ENCODE results near the gene PLEKHG4. TPM values are rescaled to one million over a fixed set of nuclear protein-coding genes. Genes with fewer than 3 reads are reported as not detected.

Gene PLEKHG4
- total RNA-seq, 1 experiment from 2014 or later = 5.9 TPM

GRCh38 chr16:67268136-67268579 lies 11.2 kb upstream of the PLEKHG4 start:
- H3K4me1 Mint-ChIP-seq = no peaks in the 10 kb centered on the region
- H3K9me3 Mint-ChIP-seq = no peaks in the 10 kb centered on the region
- H3K27ac Mint-ChIP-seq = no peak overlapping the region
- ATAC-seq = no peak
- DNase-seq (ENCODE audit: low spot score) = no peak
- H3K36me3 Mint-ChIP-seq = no peaks in the 10 kb centered on the region
- ChIA-PET CTCF (interaction anchor here (0.6 to 1.3 kb wide), 3 partner anchors 8 to 162 kb away, joined by 3 to 8 read pairs (median 5); no protein-coding TSS in a partner anchor), POLR2A (interaction anchor here (0.6 kb wide), 1 partner anchor 167 kb away, joined by 3 read pairs; no protein-coding TSS in a partner anchor)
- H3K27me3 Mint-ChIP-seq (ENCODE audit: low read depth) = peaks cover 2% of the 10 kb centered on the region; the same call in 1 of the 2 replicates
- no peak overlapping the region for H3K4me3 Mint-ChIP-seq
- TF ChIP-seq ZNF317 (CRISPR knock-in tag; IDR thresholded peaks at IDR 0.05; ENCODE audit: borderline replicate concordance, low read depth) (no peak), E2F4 (CRISPR knock-in tag; IDR thresholded peaks at IDR 0.05; ENCODE audit: borderline replicate concordance, low read depth) (no peak), OVOL2 (CRISPR knock-in tag; IDR thresholded peaks at IDR 0.05; ENCODE audit: borderline replicate concordance) (no peak), USF1 (CRISPR knock-in tag; IDR thresholded peaks at IDR 0.05) (no peak)

GRCh38 chr16:67269766-67270165 lies 9.6 kb upstream of the PLEKHG4 start:
- H3K27me3 Mint-ChIP-seq (ENCODE audit: low read depth) = peaks cover 2% of the 10 kb centered on the region; the same call in 1 of the 2 replicates
- no peaks in the 10 kb centered on the region for H3K36me3 Mint-ChIP-seq
- TF ChIP-seq ATF3 (CRISPR knock-in tag; conservative IDR thresholded peaks at IDR 0.05) (no peak), ZNF232 (CRISPR knock-in tag; IDR thresholded peaks at IDR 0.05) (no peak), ZNF423 (CRISPR knock-in tag; IDR thresholded peaks at IDR 0.05) (no peak), GTF2I (CRISPR knock-in tag; conservative IDR thresholded peaks at IDR 0.05) (no peak), TEAD1 (CRISPR knock-in tag; IDR thresholded peaks at IDR 0.05) (no peak), SP1 (CRISPR knock-in tag; conservative IDR thresholded peaks at IDR 0.05) (no peak), AR (CRISPR knock-in tag; IDR thresholded peaks at IDR 0.05) (no peak), NFATC4 (CRISPR knock-in tag; IDR thresholded peaks at IDR 0.05) (no peak), E2F4 (CRISPR knock-in tag; IDR thresholded peaks at IDR 0.05; ENCODE audit: borderline replicate concordance, low read depth) (no peak), CREB1 (CRISPR knock-in tag; IDR thresholded peaks at IDR 0.05) (no peak)
- no peaks in the 10 kb centered on the region for H3K9me3 Mint-ChIP-seq
- CTCF ChIA-PET = interaction anchor here (1.0 to 3.1 kb wide), 8 partner anchors 9 to 316 kb away, joined by 3 to 18 read pairs (median 6); partner anchors contain the start of genes FHOD1, PLEKHG4 and SLC9A5
- no peak overlapping the region for H3K27ac Mint-ChIP-seq
- ATAC-seq (peak; percentile 60), DNase-seq (ENCODE audit: low spot score) (no peak)
- H3K4me1 Mint-ChIP-seq = no peaks in the 10 kb centered on the region
- no peak overlapping the region for H3K4me3 Mint-ChIP-seq
- POLR2A ChIA-PET = no interaction called here

GRCh38 chr16:67270931-67271338 lies 8.4 kb upstream of the PLEKHG4 start:
- H3K27ac Mint-ChIP-seq = no peak overlapping the region
- H3K4me1 Mint-ChIP-seq = no peaks in the 10 kb centered on the region
- no peak overlapping the region for H3K4me3 Mint-ChIP-seq
- ATAC-seq (no peak), DNase-seq (ENCODE audit: low spot score) (no peak)
- H3K27me3 Mint-ChIP-seq (ENCODE audit: low read depth) = peaks cover 2% of the 10 kb centered on the region; the same call in 1 of the 2 replicates
- no peaks in the 10 kb centered on the region for H3K9me3 Mint-ChIP-seq
- ChIA-PET POLR2A (interaction anchor here (1.0 kb wide), 1 partner anchor 160 kb away, joined by 3 read pairs; the partner anchor contains the start of gene HSD11B2), CTCF (interaction anchor here (0.7 to 3.1 kb wide), 7 partner anchors 10 to 195 kb away, joined by 3 to 18 read pairs (median 3); partner anchors contain the start of genes FHOD1 and SLC9A5)
- H3K36me3 Mint-ChIP-seq = no peaks in the 10 kb centered on the region
- TF ChIP-seq OVOL2 (CRISPR knock-in tag; IDR thresholded peaks at IDR 0.05; ENCODE audit: borderline replicate concordance) = no peak
- TF ChIP-seq ZNF281 (CRISPR knock-in tag; IDR thresholded peaks at IDR 0.05) = no peak
- no peak for TF ChIP-seq ARID4B (CRISPR knock-in tag; IDR thresholded peaks at IDR 0.05; ENCODE audit: borderline replicate concordance)
